ENCODE results near the gene PEAR1. TPM values are rescaled to one million over a fixed set of nuclear protein-coding genes. Genes with fewer than 3 reads are reported as not detected.

Gene PEAR1
- total RNA-seq, 1 experiment from 2014 or later = 0.39 TPM

DNA sequence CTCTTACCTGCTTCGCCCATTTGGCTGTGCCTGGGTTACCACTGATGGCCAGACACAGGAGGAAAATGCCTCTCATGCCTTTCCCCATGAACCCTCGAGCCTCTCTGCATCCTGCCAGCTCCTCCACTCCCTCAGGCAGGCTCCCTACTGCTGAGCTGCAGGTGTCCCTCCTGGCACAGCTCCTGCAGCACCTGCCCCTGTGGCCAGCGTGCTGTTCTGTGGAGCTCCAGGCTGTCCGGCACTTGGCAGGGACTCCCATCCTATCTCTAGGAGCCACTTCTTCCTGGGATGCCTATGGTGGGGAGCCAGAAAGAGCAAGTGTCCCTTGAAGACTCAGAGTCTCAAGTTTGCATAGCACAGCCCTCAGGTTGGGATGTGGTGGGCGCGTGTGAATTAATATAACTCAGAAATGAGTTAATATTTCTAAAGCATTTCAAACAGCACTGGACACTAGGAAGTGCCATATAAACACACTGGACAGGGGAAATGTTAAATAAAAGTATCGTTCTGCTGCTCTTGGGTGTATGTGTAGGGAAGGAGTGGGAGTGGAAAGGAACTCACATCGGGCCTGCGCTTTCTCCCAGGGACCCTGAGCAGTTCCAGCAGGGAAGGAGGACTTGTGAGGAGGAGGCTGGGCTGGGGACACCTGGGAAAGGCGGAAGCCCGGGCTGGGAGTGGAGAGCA is 29.6 kb downstream of the PEAR1 start:
- Histone ChIP-seq H2BK12ac (ENCODE audit: insufficient read length, low read depth, low read length) (no peak overlapping the region), H4K8ac (replicated peaks; ENCODE audit: insufficient read length, low read depth, low read length) (no peak overlapping the region), H3K9me3 (ENCODE audit: control insufficient read depth, low read depth, low read length) (no peaks in the 10 kb centered on the region), H2BK15ac (ENCODE audit: low read depth, low read length) (no peak overlapping the region), H3T11ph (ENCODE audit: low read length) (no peak overlapping the region), H3K14ac (ENCODE audit: insufficient read depth, low read length) (no peak overlapping the region), H3K23me2 (ENCODE audit: insufficient read length, low read depth, low read length, poor library complexity, severe bottlenecking) (peaks cover 16% of the 10 kb centered on the region), H2BK120ac (ENCODE audit: low read depth, low read length, poor library complexity, severe bottlenecking) (no peak overlapping the region), H3K4me1 (ENCODE audit: insufficient read depth, low read length) (no peaks in the 10 kb centered on the region), H3K4me2 (ENCODE audit: insufficient read depth, insufficient read length, low read length) (peak overlapping the region; percentile 36), H2AK5ac (ENCODE audit: insufficient read length, low read length) (no peak overlapping the region), H3K27me3 (ENCODE audit: insufficient read depth, low read length) (peaks cover 73% of the 10 kb centered on the region), H4K20me1 (ENCODE audit: control insufficient read depth, insufficient read depth, insufficient read length) (no peaks in the 10 kb centered on the region), H3K27ac (ENCODE audit: insufficient read length, low read depth, low read length) (no peak overlapping the region), H4K91ac (ENCODE audit: insufficient read length, low read depth, low read length) (no peak overlapping the region), H3K9ac (ENCODE audit: extremely low read depth, insufficient read length, low read length) (no peak overlapping the region), H3K79me1 (ENCODE audit: insufficient read depth, low read depth, low read length, poor library complexity, severe bottlenecking) (no peaks in the 10 kb centered on the region), H2AFZ (ENCODE audit: low read length) (no peak overlapping the region), H3K18ac (ENCODE audit: insufficient read length, low read depth, low read length) (no peak overlapping the region), H3K56ac (ENCODE audit: insufficient read length, low read depth, low read length) (no peak overlapping the region), H4K5ac (ENCODE audit: insufficient read length, low read depth, low read length) (no peak overlapping the region), H3K4ac (ENCODE audit: low read depth, low read length) (no peak overlapping the region), H2BK20ac (ENCODE audit: low read depth, low read length, poor library complexity, severe bottlenecking) (no peak overlapping the region), H2BK5ac (ENCODE audit: insufficient read length, low read length) (no peak overlapping the region), H3K79me2 (ENCODE audit: insufficient read depth, low read length) (no peaks in the 10 kb centered on the region), H3K23ac (ENCODE audit: insufficient read length, low read depth, low read length) (no peak overlapping the region)
- Mint-ChIP-seq H3K36me3 (ENCODE audit: insufficient read depth in 1 of 3, low read depth in 3 of 3) (no peaks in the 10 kb centered on the region; a peak in 1 of 7 replicates), H3K9me3 (peaks cover 0 to 3% of the 10 kb centered on the region in 2 experiments; a peak in 2 of 5 replicates), H3K4me1 (peaks cover 20 to 37% of the 10 kb centered on the region in 2 experiments), H3K27me3 (ENCODE audit: low read depth) (peaks cover 100% of the 10 kb centered on the region), H3K27ac (no peak overlapping the region), H3K4me3 (peak overlapping the region; percentile 48 to 83)
- DNase-seq = peak; percentile 49
- TF ChIP-seq, protein P1, sequence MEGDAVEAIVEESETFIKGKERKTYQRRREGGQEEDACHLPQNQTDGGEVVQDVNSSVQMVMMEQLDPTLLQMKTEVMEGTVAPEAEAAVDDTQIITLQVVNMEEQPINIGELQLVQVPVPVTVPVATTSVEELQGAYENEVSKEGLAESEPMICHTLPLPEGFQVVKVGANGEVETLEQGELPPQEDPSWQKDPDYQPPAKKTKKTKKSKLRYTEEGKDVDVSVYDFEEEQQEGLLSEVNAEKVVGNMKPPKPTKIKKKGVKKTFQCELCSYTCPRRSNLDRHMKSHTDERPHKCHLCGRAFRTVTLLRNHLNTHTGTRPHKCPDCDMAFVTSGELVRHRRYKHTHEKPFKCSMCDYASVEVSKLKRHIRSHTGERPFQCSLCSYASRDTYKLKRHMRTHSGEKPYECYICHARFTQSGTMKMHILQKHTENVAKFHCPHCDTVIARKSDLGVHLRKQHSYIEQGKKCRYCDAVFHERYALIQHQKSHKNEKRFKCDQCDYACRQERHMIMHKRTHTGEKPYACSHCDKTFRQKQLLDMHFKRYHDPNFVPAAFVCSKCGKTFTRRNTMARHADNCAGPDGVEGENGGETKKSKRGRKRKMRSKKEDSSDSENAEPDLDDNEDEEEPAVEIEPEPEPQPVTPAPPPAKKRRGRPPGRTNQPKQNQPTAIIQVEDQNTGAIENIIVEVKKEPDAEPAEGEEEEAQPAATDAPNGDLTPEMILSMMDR (conservative IDR thresholded peaks at IDR 0.05) = no peak
- WGBS (ENCODE audit: extremely low coverage, insufficient read length, low lambda C conversion rate) = no CpG with 5 or more reads among the region's 11 CpGs
